Mononuclear cell (primary cell): ENCODE results near the gene DUOX2. TPM values are rescaled to one million over a fixed set of nuclear protein-coding genes. Genes with fewer than 3 reads are reported as not detected.
"Not testable (repeated sequence)": the region's sequence is repeated elsewhere in the genome, so short reads cannot be mapped to it uniquely, and the experiment has no call there.

Source experiments
- H3K27me3 ChIP-seq: 2 replicates; pipeline ENCODE4 v1.6.0; 2011; ENCODE audit warnings: low read length, control low read depth; ENCODE audit not compliant: insufficient read depth
- H3K4me1 ChIP-seq: 2 replicates; pipeline ENCODE4 v1.5.1; 2011; ENCODE audit warnings: mild to moderate bottlenecking, low read length, control low read depth; ENCODE audit not compliant: insufficient read depth
- H3K4me3 ChIP-seq: 2 replicates; pipeline ENCODE4 v1.5.1; 2011; ENCODE audit warnings: mild to moderate bottlenecking, low read length, moderate library complexity
- H3K9me3 ChIP-seq: 2 replicates; pipeline ENCODE4 v1.5.1; 2011; ENCODE audit warnings: low read depth, mild to moderate bottlenecking, control low read depth, low read length
- total RNA-seq: library from RNA; depleted of rRNA; stranded (reverse); fragments of >200 nt; gene quantifications from one replicate; pipeline ENCODE4 v1.2.3, GENCODE V29; 2012

The DUOX2 gene
- total RNA-seq, 1 donor: 0.10 TPM

- Histone ChIP-seq H3K4me3 (no peak overlapping the region), H3K4me1 (peaks cover 48% of the 10 kb centered on the region), H3K27me3 (peaks cover 63% of the 10 kb centered on the region), H3K9me3 (no peaks in the 10 kb centered on the region)
These were observed 2.7 kb upstream of the DUOX2 start for GRCh38 chr15:45116482-45117307.

- H3K9me3 ChIP-seq: no peaks in the 10 kb centered on the region
- H3K4me1 ChIP-seq: peaks cover 49% of the 10 kb centered on the region
- H3K27me3 ChIP-seq: peaks cover 64% of the 10 kb centered on the region
- H3K4me3 ChIP-seq: no peak overlapping the region
These were observed 2.1 kb upstream of the DUOX2 start for GRCh38 chr15:45116006-45116481.

- H3K4me3 ChIP-seq: no peak overlapping the region
- no peaks in the 10 kb centered on the region for H3K9me3 ChIP-seq
- H3K4me1 ChIP-seq: peaks cover 49% of the 10 kb centered on the region
- peaks cover 67% of the 10 kb centered on the region for H3K27me3 ChIP-seq
These were observed 1.4 kb upstream of the DUOX2 start for GRCh38 chr15:45115312-45115820.

GRCh38 chr15:45114751-45115085 lies 746 bp upstream of the DUOX2 start:
- Histone ChIP-seq H3K4me3 (no peak overlapping the region), H3K4me1 (peaks cover 49% of the 10 kb centered on the region), H3K9me3 (no peaks in the 10 kb centered on the region), H3K27me3 (peaks cover 73% of the 10 kb centered on the region)

- Histone ChIP-seq H3K9me3 (no peaks in the 10 kb centered on the region), H3K4me1 (peaks cover 49% of the 10 kb centered on the region), H3K4me3 (no peak overlapping the region), H3K27me3 (peaks cover 83% of the 10 kb centered on the region)
These were observed 487 bp downstream of the DUOX2 start for GRCh38 chr15:45113380-45113990.

- Histone ChIP-seq H3K27me3 (peaks cover 81% of the 10 kb centered on the region), H3K4me3 (no peak overlapping the region), H3K9me3 (no peaks in the 10 kb centered on the region), H3K4me1 (peaks cover 47% of the 10 kb centered on the region)
These were observed 1.2 kb downstream of the DUOX2 start for GRCh38 chr15:45112591-45113379.

GRCh38 chr15:45112143-45112590 lies 1.8 kb downstream of the DUOX2 start:
- Histone ChIP-seq H3K4me3 (no peak overlapping the region), H3K27me3 (peaks cover 75% of the 10 kb centered on the region)

GRCh38 chr15:45111390-45112142 lies 2.4 kb downstream of the DUOX2 start:
- Histone ChIP-seq H3K9me3 (no peaks in the 10 kb centered on the region), H3K27me3 (peaks cover 69% of the 10 kb centered on the region), H3K4me1 (peaks cover 35% of the 10 kb centered on the region), H3K4me3 (no peak overlapping the region)

More at GRCh38 chr15:45112143-45112590, 1.8 kb downstream of the DUOX2 start:
- no peaks in the 10 kb centered on the region for H3K9me3 ChIP-seq
- H3K4me1 ChIP-seq: peaks cover 41% of the 10 kb centered on the region

- Histone ChIP-seq H3K27me3 (peaks cover 57% of the 10 kb centered on the region), H3K4me3 (no peak overlapping the region), H3K4me1 (peaks cover 31% of the 10 kb centered on the region), H3K9me3 (no peaks in the 10 kb centered on the region)
These were observed 3.6 kb downstream of the DUOX2 start for GRCh38 chr15:45110256-45110820.

GRCh38 chr15:45107941-45108630 lies 5.9 kb downstream of the DUOX2 start:
- Histone ChIP-seq H3K9me3 (no peaks in the 10 kb centered on the region), H3K27me3 (peaks cover 34% of the 10 kb centered on the region), H3K4me1 (peaks cover 15% of the 10 kb centered on the region), H3K4me3 (no peak overlapping the region)

- peaks cover 19% of the 10 kb centered on the region for H3K27me3 ChIP-seq
- no peaks in the 10 kb centered on the region for H3K4me1 ChIP-seq
- no peaks in the 10 kb centered on the region for H3K9me3 ChIP-seq
- H3K4me3 ChIP-seq: no peak overlapping the region
These were observed 7.8 kb downstream of the DUOX2 start for GRCh38 chr15:45106002-45106790.

GRCh38 chr15:45105586-45105985 lies 8.4 kb downstream of the DUOX2 start:
- Histone ChIP-seq H3K4me1 (no peaks in the 10 kb centered on the region), H3K9me3 (no peaks in the 10 kb centered on the region), H3K27me3 (peaks cover 18% of the 10 kb centered on the region), H3K4me3 (no peak overlapping the region)

- H3K27me3 ChIP-seq, H3K4me3 ChIP-seq, H3K4me1 ChIP-seq, H3K9me3 ChIP-seq: not testable (repeated sequence)
These were observed 9.8 kb downstream of the DUOX2 start for GRCh38 chr15:45104170-45104569.
